ENCODE data around the gene NUBPL.

DNA sequence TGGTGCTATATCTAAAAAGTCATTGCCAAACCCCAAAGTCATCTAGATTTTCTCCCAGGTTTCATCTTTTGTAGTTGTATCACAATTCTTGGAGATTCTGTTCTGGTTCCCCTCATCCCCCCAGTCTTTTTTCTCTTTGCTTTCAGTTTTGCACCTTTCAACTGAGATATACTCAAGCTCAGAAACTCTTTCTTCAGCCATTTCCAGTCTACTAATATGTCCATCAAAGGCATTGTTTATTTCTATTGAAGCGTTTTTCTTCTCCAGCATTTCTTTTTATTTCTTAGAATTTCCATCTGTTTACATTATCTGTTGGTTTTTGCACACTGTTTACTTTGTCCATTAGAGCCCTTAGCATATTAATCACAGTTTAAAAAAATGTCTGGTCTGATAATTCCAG is 179.5 kb downstream of the NUBPL start:
- TF ChIP-seq EP300 (IDR thresholded peaks at IDR 0.05; ENCODE audit: borderline replicate concordance) (no peak), TEAD4 (IDR thresholded peaks at IDR 0.05) (no peak)
